ENCODE measurements around the gene FEN1. TPM values are rescaled to one million over a fixed set of nuclear protein-coding genes. Genes with fewer than 3 reads are reported as not detected.

Gene FEN1
- total and polyA plus RNA-seq, 2 of the 13 experiments (the other 11 are each of a cell fraction or from before 2014, with no cell fraction given) = 12.4 to 102 TPM

DNA sequence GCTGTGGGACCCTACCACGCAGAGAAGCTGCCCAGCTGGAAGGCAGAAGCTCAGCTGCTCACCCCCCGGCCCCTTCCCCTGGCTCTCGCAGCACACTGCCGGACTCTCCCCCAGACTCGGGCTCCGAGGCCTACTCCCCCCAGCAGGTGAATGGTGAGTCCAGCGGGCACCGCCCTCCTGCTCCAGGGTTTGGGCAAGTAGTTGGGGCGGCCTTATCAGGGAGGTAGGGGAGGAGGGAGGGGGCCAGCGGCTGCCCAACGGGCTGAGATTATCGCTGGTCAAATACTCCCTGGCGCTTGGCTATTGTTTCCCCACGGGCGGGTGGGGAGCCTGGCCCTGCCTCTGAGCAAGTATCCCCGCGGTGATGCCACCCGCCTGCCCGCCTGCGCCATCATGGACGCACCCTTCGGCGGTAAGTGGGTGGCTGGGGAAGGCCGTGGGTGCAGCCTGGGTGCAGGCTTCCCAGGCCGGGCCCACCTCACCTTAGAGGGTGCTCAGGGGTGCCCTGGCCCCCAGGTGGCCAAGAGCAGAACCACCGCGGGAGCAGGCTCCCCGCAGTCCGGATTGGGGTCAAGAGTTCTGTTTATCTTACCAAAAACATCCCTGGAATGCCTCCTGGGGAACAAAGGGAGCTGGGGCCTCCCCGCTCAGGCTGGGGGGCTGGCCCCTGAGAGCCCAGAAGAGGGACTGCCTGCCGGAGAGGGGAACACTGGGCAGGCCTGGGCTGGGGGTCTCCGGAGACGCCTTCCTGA lies 23.4 kb upstream of the FEN1 start (continued):
- TF ChIP-seq, protein P1, sequence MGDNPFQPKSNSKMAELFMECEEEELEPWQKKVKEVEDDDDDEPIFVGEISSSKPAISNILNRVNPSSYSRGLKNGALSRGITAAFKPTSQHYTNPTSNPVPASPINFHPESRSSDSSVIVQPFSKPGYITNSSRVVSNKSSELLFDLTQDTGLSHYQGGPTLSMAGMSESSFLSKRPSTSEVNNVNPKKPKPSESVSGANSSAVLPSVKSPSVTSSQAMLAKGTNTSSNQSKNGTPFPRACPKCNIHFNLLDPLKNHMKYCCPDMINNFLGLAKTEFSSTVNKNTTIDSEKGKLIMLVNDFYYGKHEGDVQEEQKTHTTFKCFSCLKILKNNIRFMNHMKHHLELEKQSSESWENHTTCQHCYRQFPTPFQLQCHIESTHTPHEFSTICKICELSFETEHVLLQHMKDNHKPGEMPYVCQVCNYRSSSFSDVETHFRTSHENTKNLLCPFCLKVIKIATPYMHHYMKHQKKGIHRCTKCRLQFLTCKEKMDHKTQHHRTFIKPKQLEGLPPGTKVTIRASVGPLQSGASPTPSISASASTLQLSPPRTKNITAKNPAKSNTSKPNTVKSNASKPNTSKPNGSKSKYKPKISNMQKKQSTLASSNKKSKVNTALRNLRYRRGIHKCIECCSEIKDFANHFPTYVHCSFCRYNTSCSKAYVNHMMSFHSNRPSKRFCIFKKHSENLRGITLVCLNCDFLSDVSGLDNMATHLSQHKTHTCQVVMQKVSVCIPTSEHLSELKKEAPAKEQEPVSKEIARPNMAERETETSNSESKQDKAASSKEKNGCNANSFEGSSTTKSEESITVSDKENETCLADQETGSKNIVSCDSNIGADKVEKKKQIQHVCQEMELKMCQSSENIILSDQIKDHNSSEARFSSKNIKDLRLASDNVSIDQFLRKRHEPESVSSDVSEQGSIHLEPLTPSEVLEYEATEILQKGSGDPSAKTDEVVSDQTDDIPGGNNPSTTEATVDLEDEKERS (CRISPR knock-in tag; IDR thresholded peaks at IDR 0.05) = no peak; the same call in 1 of the 2 replicates
- TF ChIP-seq, protein P2, sequence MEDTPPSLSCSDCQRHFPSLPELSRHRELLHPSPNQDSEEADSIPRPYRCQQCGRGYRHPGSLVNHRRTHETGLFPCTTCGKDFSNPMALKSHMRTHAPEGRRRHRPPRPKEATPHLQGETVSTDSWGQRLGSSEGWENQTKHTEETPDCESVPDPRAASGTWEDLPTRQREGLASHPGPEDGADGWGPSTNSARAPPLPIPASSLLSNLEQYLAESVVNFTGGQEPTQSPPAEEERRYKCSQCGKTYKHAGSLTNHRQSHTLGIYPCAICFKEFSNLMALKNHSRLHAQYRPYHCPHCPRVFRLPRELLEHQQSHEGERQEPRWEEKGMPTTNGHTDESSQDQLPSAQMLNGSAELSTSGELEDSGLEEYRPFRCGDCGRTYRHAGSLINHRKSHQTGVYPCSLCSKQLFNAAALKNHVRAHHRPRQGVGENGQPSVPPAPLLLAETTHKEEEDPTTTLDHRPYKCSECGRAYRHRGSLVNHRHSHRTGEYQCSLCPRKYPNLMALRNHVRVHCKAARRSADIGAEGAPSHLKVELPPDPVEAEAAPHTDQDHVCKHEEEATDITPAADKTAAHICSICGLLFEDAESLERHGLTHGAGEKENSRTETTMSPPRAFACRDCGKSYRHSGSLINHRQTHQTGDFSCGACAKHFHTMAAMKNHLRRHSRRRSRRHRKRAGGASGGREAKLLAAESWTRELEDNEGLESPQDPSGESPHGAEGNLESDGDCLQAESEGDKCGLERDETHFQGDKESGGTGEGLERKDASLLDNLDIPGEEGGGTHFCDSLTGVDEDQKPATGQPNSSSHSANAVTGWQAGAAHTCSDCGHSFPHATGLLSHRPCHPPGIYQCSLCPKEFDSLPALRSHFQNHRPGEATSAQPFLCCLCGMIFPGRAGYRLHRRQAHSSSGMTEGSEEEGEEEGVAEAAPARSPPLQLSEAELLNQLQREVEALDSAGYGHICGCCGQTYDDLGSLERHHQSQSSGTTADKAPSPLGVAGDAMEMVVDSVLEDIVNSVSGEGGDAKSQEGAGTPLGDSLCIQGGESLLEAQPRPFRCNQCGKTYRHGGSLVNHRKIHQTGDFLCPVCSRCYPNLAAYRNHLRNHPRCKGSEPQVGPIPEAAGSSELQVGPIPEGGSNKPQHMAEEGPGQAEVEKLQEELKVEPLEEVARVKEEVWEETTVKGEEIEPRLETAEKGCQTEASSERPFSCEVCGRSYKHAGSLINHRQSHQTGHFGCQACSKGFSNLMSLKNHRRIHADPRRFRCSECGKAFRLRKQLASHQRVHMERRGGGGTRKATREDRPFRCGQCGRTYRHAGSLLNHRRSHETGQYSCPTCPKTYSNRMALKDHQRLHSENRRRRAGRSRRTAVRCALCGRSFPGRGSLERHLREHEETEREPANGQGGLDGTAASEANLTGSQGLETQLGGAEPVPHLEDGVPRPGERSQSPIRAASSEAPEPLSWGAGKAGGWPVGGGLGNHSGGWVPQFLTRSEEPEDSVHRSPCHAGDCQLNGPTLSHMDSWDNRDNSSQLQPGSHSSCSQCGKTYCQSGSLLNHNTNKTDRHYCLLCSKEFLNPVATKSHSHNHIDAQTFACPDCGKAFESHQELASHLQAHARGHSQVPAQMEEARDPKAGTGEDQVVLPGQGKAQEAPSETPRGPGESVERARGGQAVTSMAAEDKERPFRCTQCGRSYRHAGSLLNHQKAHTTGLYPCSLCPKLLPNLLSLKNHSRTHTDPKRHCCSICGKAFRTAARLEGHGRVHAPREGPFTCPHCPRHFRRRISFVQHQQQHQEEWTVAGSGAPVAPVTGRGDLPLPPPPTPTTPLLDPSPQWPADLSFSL (CRISPR knock-in tag; IDR thresholded peaks at IDR 0.05) = no peak
- TF ChIP-seq ZBTB38 (CRISPR knock-in tag; IDR thresholded peaks at IDR 0.05) = no peak
- no peak for TF ChIP-seq SMARCE1 (IDR thresholded peaks at IDR 0.05; ENCODE audit: borderline replicate concordance)
- TF ChIP-seq MEF2D (CRISPR knock-in tag; IDR thresholded peaks at IDR 0.05) = peak; percentile 60; the same call in 1 of the 2 replicates
- no peak for TF ChIP-seq ZNF382 (CRISPR knock-in tag; IDR thresholded peaks at IDR 0.05; ENCODE audit: borderline replicate concordance)
- TF ChIP-seq, protein P3, sequence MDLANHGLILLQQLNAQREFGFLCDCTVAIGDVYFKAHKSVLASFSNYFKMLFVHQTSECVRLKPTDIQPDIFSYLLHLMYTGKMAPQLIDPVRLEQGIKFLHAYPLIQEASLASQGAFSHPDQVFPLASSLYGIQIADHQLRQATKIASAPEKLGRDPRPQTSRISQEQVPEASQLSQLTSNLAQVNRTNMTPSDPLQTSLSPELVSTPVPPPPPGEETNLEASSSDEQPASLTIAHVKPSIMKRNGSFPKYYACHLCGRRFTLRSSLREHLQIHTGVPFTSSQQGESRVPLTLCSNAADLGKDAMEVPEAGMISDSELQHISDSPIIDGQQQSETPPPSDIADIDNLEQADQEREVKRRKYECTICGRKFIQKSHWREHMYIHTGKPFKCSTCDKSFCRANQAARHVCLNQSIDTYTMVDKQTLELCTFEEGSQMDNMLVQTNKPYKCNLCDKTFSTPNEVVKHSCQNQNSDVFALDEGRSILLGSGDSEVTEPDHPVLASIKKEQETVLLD (CRISPR knock-in tag; IDR thresholded peaks at IDR 0.05; ENCODE audit: low read depth) = no peak
- TF ChIP-seq, protein P4, sequence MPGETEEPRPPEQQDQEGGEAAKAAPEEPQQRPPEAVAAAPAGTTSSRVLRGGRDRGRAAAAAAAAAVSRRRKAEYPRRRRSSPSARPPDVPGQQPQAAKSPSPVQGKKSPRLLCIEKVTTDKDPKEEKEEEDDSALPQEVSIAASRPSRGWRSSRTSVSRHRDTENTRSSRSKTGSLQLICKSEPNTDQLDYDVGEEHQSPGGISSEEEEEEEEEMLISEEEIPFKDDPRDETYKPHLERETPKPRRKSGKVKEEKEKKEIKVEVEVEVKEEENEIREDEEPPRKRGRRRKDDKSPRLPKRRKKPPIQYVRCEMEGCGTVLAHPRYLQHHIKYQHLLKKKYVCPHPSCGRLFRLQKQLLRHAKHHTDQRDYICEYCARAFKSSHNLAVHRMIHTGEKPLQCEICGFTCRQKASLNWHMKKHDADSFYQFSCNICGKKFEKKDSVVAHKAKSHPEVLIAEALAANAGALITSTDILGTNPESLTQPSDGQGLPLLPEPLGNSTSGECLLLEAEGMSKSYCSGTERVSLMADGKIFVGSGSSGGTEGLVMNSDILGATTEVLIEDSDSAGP (CRISPR knock-in tag; IDR thresholded peaks at IDR 0.05; ENCODE audit: borderline replicate concordance) = peak; percentile 72; the same call in 1 of the 2 replicates
- TF ChIP-seq ZNF143 (CRISPR knock-in tag; IDR thresholded peaks at IDR 0.05) = peak; percentile 47; the same call in 1 of the 2 replicates
- TF ChIP-seq, protein P5, sequence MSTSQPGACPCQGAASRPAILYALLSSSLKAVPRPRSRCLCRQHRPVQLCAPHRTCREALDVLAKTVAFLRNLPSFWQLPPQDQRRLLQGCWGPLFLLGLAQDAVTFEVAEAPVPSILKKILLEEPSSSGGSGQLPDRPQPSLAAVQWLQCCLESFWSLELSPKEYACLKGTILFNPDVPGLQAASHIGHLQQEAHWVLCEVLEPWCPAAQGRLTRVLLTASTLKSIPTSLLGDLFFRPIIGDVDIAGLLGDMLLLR (CRISPR knock-in tag; IDR thresholded peaks at IDR 0.05) = no peak
- peak in 1 of 2 experiments; percentile 30; a peak in 1 of 4 replicates for TF ChIP-seq POLR2A (IDR thresholded peaks at IDR 0.05; ENCODE audit: insufficient read depth in 1 of 2, low read depth in 2 of 2, low read length in 2 of 2)
- TF ChIP-seq MED13 (CRISPR knock-in tag; IDR thresholded peaks at IDR 0.05) = no peak
- TF ChIP-seq, protein P6, sequence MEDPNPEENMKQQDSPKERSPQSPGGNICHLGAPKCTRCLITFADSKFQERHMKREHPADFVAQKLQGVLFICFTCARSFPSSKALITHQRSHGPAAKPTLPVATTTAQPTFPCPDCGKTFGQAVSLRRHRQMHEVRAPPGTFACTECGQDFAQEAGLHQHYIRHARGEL (CRISPR knock-in tag; IDR thresholded peaks at IDR 0.05) = 0 out of 2 replicates have a peak, but pooled peaks have one; percentile 37
- no peak for TF ChIP-seq ZNF484 (CRISPR knock-in tag; IDR thresholded peaks at IDR 0.05; ENCODE audit: borderline replicate concordance, low read depth)
